ENCODE data around the gene ENTR1. TPM values are rescaled to one million over a fixed set of nuclear protein-coding genes. Genes with fewer than 3 reads are reported as not detected.

The ENTR1 gene
- total RNA-seq, 2 experiments from 2014 or later: 55.7 to 55.8 TPM

DNA sequence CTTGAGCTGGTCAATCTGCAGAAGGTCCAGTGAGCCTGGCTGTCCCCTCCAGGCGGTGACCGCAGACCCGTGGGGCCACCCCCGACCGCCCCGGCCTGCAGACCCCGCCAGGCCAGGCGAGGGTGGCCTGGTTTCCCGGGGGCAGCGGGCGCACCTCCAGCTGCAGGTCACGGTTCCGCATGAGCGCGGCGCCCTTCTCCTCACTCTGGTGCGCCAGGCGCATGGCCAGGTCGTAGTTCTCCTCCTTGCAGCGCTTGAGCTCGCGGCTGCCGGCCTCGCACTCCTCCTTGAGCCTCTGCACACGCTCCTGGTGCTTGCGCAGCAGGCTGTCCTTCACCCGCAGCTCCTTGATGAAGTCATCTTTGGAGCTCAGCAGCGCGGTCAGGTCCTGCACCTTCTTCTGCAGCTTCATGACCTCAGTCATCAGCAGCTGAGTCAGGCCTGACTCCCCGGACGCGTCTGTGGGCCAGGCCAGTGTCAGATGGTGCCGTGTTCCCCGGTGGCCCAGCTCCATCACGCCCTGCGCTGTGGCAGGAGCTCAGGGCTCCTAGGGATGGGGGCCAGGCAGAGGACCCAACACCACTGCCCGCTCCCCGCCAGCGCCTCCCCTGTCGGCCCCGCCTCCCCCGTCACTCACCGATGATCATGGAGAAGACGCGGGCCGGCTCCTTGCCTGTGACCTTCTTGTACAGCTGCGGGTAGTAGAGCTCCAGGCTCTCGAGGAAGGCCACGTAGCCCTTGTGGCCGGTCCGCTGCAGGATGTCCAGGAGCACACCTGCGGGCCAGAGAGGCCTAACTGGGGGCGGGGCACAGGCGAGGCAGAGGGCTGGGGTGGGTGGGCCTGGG, 39.5 kb downstream of the ENTR1 start:
- CTCF ChIA-PET: no interaction called here
- POLR2A ChIA-PET: interaction anchor here (1.2 kb wide), 1 partner anchor 11 kb away, joined by 3 read pairs; no protein-coding TSS in a partner anchor

- POLR2A ChIA-PET: interaction anchor here (1.2 kb wide), 1 partner anchor 12 kb away, joined by 3 read pairs; no protein-coding TSS in a partner anchor
- CTCF ChIA-PET: no interaction called here
Observed at GRCh38 chr9:136370037-136370436, 40.4 kb downstream of the ENTR1 start.

GRCh38 chr9:136368190-136368589, 42.2 kb downstream of the ENTR1 start:
- ChIA-PET CTCF (no interaction called here), POLR2A (no interaction called here)

- CTCF ChIA-PET: interaction anchor here (0.9 kb wide), 1 partner anchor 36 kb away, joined by 3 read pairs; no protein-coding TSS in a partner anchor
- POLR2A ChIA-PET: no interaction called here
Observed at GRCh38 chr9:136367296-136368145, 42.9 kb downstream of the ENTR1 start.

DNA sequence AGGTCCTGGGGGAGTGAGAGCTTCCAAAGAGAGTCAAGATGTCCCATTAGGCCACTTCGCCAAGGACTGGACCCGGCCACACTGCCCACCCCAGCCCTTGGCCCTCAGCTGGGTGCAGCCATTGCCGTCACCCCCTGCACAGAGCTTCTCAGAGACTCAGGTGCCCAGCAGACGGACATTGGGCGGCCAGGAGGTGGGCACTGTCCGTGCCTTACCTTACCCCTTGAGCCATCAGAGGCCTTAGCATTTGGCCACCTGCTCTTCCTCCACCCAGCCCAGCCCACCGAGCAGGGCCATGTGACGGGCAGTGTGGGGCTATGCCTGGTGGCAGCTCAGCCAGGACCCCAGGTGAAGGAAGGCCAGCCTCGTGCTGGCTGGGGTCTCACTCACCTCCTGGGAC, 43.6 kb downstream of the ENTR1 start:
- ChIA-PET CTCF (interaction anchor here (0.5 to 0.9 kb wide), 2 partner anchors 37 to 370 kb away, joined by 3 read pairs; no protein-coding TSS in a partner anchor), POLR2A (no interaction called here)

DNA sequence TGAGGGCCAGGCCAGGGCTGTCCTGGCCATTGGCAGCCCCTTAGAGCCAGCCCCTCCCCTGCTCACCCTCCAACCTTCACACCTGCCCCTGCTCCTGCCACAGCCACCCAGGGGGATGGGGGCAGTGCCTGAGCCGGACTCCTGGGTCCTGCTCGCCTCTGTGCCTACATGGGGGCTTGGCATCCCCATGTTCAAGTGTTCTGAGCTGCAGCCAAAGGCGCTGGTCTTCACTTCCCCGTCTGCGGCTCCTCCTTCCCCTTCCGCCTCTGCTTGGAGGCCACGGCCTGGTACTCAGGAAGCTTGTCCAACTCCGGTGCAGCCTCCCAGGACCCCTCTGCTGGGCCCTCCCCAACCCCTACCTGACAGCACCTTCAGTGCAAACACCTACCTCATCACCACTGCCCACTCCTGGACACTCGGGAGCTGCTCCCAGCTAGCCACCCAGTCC, 44.6 kb downstream of the ENTR1 start:
- POLR2A ChIA-PET: no interaction called here
- CTCF ChIA-PET: no interaction called here

- POLR2A ChIA-PET: no interaction called here
Observed at GRCh38 chr9:136364942-136365774, 45.3 kb downstream of the ENTR1 start.

DNA sequence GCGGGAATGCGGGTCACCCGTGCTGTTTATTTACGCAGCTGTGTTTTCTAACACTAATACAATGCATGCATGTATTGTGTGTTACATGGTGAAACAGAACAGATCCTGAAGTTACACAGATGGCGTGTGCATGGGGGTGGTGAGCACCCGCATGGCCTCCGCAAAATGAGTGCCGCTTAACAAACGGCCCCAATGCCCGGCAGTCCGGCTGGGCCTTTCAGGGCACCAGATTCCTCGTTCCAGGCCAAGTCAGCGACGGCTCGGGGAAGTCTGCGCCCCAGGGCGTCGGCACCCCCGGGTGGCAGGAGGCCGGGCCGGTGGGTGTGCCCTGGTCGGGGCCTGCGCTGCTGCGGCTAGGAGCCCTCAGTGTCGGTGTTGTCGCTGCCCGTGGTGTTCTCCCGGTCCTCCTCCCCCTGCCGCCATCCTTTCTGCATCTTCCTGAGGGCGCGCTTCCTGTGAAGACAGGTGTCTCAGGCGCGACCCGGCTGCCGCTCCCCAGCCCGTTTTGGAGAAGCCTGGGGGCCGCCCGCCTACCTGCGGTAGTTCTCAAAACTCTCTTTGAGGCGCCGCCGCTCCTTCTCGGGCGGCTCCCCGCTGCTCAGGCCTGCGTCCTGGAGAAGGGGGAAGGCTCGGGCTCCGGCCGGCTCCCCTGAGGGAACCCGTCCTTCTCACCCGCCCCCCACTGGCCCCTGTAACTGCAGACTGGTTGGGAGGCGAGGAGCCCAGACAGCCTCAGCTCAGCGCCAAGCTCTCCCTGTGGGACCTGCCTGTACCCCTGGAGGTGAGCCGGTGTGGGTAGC, 46.3 kb downstream of the ENTR1 start:
- CTCF ChIA-PET: interaction anchor here (0.5 to 2.4 kb wide), 12 partner anchors 10 to 336 kb away, joined by 3 to 15 read pairs (median 3); partner anchors contain the start of gene SNAPC4

More at GRCh38 chr9:136364942-136365774, 45.3 kb downstream of the ENTR1 start:
- CTCF ChIA-PET: interaction anchor here (0.5 to 2.4 kb wide), 2 partner anchors 53 to 203 kb away, joined by 3 to 15 read pairs; no protein-coding TSS in a partner anchor

GRCh38 chr9:136363106-136363948, 47.1 kb downstream of the ENTR1 start, which contains the start of gene DNLZ:
DNLZ (minus strand) TSS chr9:136363744; CDS start chr9:136363714, 30 bp downstream.
- ChIA-PET POLR2A (interaction anchor here (0.6 to 1.6 kb wide), 11 partner anchors 25 to 878 kb away, joined by 3 to 11 read pairs (median 3); partner anchors contain the start of genes ENTR1, PMPCA, SNAPC4 and TUBB4B), CTCF (interaction anchor here (0.6 to 2.4 kb wide), 13 partner anchors 9 to 394 kb away, joined by 3 to 15 read pairs (median 3); partner anchors contain the start of gene SNAPC4)

More for the DNA sequence above, 46.3 kb downstream of the ENTR1 start:
- POLR2A ChIA-PET: interaction anchor here (0.7 to 1.6 kb wide), 4 partner anchors 27 to 877 kb away, joined by 3 to 11 read pairs (median 4); partner anchors contain the start of genes ENTR1, PMPCA, SNAPC4 and TUBB4B

DNA sequence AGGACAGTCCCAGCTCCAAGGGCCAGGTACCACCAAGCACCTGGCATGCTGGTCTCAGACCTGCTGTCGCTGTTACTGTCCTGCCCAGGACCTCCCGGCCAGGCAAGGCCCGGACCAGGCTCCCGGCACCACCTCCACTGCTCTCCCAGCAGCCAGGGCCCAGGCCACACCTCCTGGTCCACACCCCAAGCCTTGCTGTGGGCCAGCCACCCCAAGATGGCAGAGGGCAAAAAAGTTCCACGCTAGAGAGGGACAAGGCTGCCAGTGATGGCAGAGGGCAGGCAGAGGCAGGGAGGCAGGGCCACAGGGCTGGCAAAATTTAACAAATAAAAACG, 48.0 kb downstream of the ENTR1 start:
- CTCF ChIA-PET: interaction anchor here (0.9 to 2.4 kb wide), 7 partner anchors 35 to 393 kb away, joined by 3 to 15 read pairs (median 8); partner anchors contain the start of gene SNAPC4
- POLR2A ChIA-PET: interaction anchor here (0.6 to 1.6 kb wide), 8 partner anchors 24 to 305 kb away, joined by 3 to 11 read pairs (median 3); partner anchors contain the start of genes ENTR1, PMPCA and SNAPC4

DNA sequence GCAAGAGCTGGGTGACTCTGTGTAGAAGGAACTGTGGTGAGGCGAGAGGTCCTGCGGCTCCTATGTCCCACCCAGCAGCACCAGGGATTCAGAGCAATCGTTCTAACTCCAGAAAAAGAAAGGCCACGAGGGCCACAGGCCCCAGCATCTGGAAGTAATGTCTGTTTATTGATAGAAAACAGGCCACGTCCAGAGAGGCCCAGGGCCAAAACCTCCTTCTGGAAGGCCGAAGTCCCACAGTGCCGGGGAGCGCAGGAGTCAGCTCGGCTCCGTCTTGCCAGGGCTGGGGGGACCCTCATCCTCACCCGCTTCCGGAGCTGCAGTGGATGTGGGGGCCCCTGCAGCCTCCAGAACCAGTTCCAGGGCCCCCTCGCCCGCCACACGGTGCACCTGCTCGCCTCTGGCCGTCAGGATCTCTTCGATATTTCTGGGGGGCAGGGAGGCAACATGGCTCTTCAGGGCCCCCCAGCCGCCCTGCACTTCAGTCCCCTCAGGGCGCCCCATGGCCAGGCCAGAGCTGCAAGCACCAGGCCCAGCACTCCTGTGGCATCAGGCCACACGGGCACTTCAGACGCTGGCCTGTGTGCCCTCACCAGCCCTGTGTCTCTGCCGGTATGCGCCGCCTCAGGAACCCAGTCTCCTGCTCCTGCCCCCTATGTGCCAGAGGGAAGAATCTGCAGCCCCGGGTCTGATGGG, 48.5 kb downstream of the ENTR1 start:
- POLR2A ChIA-PET: interaction anchor here (0.9 kb wide), 1 partner anchor 24 kb away, joined by 3 read pairs; no protein-coding TSS in a partner anchor

GRCh38 chr9:136361047-136361753, 49.2 kb downstream of the ENTR1 start:
- POLR2A ChIA-PET: no interaction called here
- CTCF ChIA-PET: no interaction called here

More for the DNA sequence above, 48.5 kb downstream of the ENTR1 start:
- CTCF ChIA-PET: interaction anchor here (1.3 to 2.4 kb wide), 4 partner anchors 38 to 76 kb away, joined by 3 to 13 read pairs (median 6); partner anchors contain the start of gene SNAPC4

- POLR2A ChIA-PET: no interaction called here
- CTCF ChIA-PET: no interaction called here
Observed at GRCh38 chr9:136359774-136360718, 50.4 kb downstream of the ENTR1 start.

DNA sequence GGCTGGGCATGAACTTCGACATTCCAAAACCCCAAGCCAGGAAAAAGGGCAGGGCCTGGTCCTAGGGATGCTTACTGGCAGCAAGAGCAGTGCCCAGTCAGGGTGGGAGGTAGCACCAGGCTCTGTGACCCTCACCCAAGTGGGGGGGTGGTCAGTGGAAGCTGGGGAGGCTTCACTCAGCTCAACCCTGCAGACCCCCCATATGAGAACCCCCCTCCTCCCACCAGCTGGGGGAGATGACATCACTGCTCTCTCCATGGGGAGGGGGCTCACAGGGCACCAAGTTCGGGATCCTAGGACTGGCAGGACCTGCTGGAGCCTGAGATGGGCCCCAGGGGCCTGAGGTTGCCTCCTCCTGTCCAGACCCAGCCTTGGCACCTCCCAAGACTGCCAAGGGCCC, 51.5 kb downstream of the ENTR1 start:
- POLR2A ChIA-PET: no interaction called here
- CTCF ChIA-PET: no interaction called here

- ChIA-PET CTCF (no interaction called here), POLR2A (no interaction called here)
Observed at GRCh38 chr9:136358016-136358415, 52.4 kb downstream of the ENTR1 start.
